Coronary artery (tissue), 2 donors: ENCODE measurements around the gene CLHC1.
"Not testable (repeated sequence)": the region's sequence is repeated elsewhere in the genome, so short reads cannot be mapped to it uniquely, and the experiment has no call there.

Experiments used
- DNase-seq: peaks from one replicate; pipeline ENCODE4 v3.0.0-alpha.2; 2017; ENCODE audit warnings: low spot score
- H3K27ac ChIP-seq, 2 donors: fragments of 200-600 bp; sonication (generic); one replicate each; pipeline ENCODE4 v1.5.1; 2016 to 2019
- H3K4me3 ChIP-seq: fragments of 200-600 bp; sonication (generic); 2 replicates; pipeline ENCODE4 v1.5.1; 2016; ENCODE audit warnings: mild to moderate bottlenecking, moderate library complexity
- CTCF ChIP-seq: fragments of 200-600 bp; sonication (generic); IDR thresholded peaks from one replicate; pipeline ENCODE4 v1.5.1; 2019; ENCODE audit warnings: antibody characterized with exemption

The CLHC1 gene

GRCh38 chr2:55232084-55232862 is at the start of gene CLHC1, which contains the start of gene RPS27A:
TSS of gene CLHC1 (minus strand) at chr2:55232293. CDS start at chr2:55222411, 9,882 bp downstream.
TSS of gene RPS27A (plus strand) at chr2:55232688. CDS start at chr2:55232825, 137 bp downstream.
- Histone ChIP-seq H3K27ac (peak within 1 kb of the TSS; percentile 76 to 96), H3K4me3 (peak within 1 kb of the TSS; percentile 96)
- peak; percentile 92 for DNase-seq
- TF ChIP-seq CTCF: no peak

GRCh38 chr2:55280851-55281546 is 48.9 kb upstream of the CLHC1 start:
- not testable (repeated sequence) for DNase-seq, H3K27ac ChIP-seq, H3K4me3 ChIP-seq

- DNase-seq, H3K4me3 ChIP-seq, H3K27ac ChIP-seq: not testable (repeated sequence)
Measured at GRCh38 chr2:55279859-55280424, 47.8 kb upstream of the CLHC1 start.

- H3K4me3 ChIP-seq, DNase-seq, H3K27ac ChIP-seq: not testable (repeated sequence)
Measured at GRCh38 chr2:55279214-55279835, 47.2 kb upstream of the CLHC1 start.

- H3K27ac ChIP-seq: no peak overlapping the region
- no peak for TF ChIP-seq CTCF
- H3K4me3 ChIP-seq: no peak overlapping the region
- no peak for DNase-seq
Measured at GRCh38 chr2:55277310-55277709, 45.2 kb upstream of the CLHC1 start.

GRCh38 chr2:55274346-55274745 is 42.3 kb upstream of the CLHC1 start:
- not testable (repeated sequence) for H3K4me3 ChIP-seq, DNase-seq, H3K27ac ChIP-seq

GRCh38 chr2:55269645-55269990 is 37.5 kb upstream of the CLHC1 start:
- no peak for TF ChIP-seq CTCF
- Histone ChIP-seq H3K27ac (peak overlapping the region; percentile 73 to 75), H3K4me3 (peak overlapping the region; percentile 96)
- DNase-seq: no peak

GRCh38 chr2:55268907-55269644 is 37.0 kb upstream of the CLHC1 start, which contains the start of gene MTIF2:
TSS of gene MTIF2 (minus strand) at chr2:55269231. CDS start at chr2:55263858, 5,373 bp downstream.
- peak within 1 kb of the TSS; percentile 96 for H3K4me3 ChIP-seq

More at GRCh38 chr2:55268907-55269644, 37.0 kb upstream of the CLHC1 start, which contains the start of gene MTIF2:
- peak within 1 kb of the TSS; percentile 73 to 95 for H3K27ac ChIP-seq
- DNase-seq: peak; percentile 97
- TF ChIP-seq CTCF: no peak
